SK-N-MC (cell line): ENCODE data around the gene TMEM132C.

Source experiments
- EZH2 ChIP-seq: fragments of 200-600 bp; sonication (generic); IDR thresholded peaks from one replicate; pipeline ENCODE4 v1.6.1; 2017; ENCODE audit warnings: antibody characterized with exemption
- POLR2AphosphoS5 ChIP-seq: IDR thresholded peaks from 2 replicates; pipeline ENCODE4 v1.6.1; 2012; ENCODE audit warnings: mild to moderate bottlenecking, low read depth, low read length, borderline replicate concordance

- TF ChIP-seq EZH2 = no peak
- no peak for TF ChIP-seq POLR2AphosphoS5
Observed at GRCh38 chr12:128754275-128754674, 487.3 kb downstream of the TMEM132C start.
